ENCODE results near the gene MORN1.

MORN1 gene

DNA sequence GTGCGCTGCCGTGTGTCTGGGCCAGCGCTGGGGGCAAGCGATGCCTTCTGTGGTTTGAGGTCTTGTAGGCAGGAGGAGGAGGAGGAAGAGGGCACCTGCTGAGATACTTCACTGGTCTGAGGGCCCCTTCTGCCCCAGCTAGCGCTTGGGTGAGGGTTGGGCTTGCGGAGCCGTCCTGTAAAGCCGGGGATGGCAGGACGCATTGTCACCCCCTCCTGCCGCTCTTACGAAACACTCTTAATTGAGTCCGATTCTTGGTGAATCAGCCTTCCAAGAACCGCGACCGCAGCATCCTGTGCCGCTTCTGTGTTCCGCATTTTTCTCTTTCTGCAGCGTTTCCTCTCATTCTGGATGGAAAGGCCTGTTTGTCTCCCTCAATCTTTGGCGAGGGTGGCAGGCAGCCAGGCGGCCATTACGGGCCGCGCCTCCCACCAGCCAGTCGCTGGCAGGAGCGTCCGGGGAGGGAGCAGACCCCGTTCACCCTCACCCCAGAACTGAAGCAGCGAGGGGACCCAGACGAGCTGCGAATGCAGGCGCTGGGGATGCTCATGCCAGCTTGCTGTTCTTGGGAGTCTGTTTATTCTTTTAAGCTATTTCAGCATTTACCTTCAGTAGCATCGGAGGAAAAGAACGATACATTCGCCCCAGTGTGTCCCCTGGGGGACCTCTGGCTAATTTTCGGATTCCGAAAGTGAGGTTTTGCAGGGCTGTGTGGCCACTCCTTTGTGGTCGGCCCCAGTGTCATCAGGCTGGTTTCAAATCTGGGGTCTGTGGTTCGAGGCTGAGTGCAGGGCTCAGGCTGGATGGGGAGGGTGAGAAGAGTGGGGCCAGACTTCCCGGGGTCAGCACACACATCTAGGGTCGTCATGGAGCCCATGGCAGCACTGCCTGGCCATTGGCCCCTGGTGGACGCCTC is 100.5 kb downstream of the MORN1 start:
- H3K27ac ChIP-seq (replicated peaks; ENCODE audit: low read length), result peak overlapping the region; percentile 16
- H2BK5ac ChIP-seq (ENCODE audit: low read length), result peak overlapping the region; percentile 55

DNA sequence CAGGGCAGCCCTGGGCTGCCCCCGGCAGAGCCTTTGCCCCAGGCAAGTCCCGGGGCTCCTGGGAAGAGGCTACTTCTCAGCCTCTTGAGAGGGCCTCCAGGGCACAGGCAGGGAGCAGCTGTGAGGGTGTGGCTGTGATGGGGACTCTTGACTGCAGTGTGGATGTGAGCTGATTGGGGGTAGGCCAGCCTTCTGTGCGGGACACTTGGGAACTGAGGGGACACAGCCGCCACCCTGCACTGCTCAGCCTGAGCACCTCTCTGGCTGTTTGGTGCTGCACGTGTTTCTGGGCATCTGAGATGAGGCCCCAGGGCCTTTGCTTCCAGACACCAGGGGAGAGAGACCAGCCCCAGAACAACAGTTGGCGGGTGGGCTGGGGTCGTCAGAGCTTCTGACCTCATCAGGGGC is 101.2 kb downstream of the MORN1 start:
- H3K79me1 ChIP-seq (ENCODE audit: low read depth, low read length), result peaks cover 37% of the 10 kb centered on the region
- no peak overlapping the region for H2AFZ ChIP-seq (ENCODE audit: low read length)
- peak overlapping the region; percentile 24 for H2AK5ac ChIP-seq (ENCODE audit: low read depth, low read length)
- H3K23ac ChIP-seq (ENCODE audit: low read depth, low read length, poor library complexity), result no peak overlapping the region
- H4K8ac ChIP-seq (ENCODE audit: low read depth, low read length), result no peak overlapping the region
- peak overlapping the region; percentile 55 for H2BK5ac ChIP-seq (ENCODE audit: low read length)
- no peak overlapping the region for H3K4me2 ChIP-seq (ENCODE audit: insufficient read depth, low read length, poor library complexity, severe bottlenecking)
- no peak overlapping the region for H2BK12ac ChIP-seq (ENCODE audit: low read length)
- peak overlapping the region; percentile 16 for H3K18ac ChIP-seq (ENCODE audit: low read length)
- no peak overlapping the region for H3K4ac ChIP-seq (ENCODE audit: low read length)
- H4K91ac ChIP-seq (ENCODE audit: low read depth, low read length, poor library complexity), result no peak overlapping the region
- WGBS, 2 donors (ENCODE audit: extremely low coverage in 2 of 2, insufficient read length in 2 of 2, insufficient replicate concordance in 1 of 2), result no CpG with 5 or more reads among the region's 7 CpGs
- no peak overlapping the region for H3K9ac ChIP-seq (ENCODE audit: low read depth, low read length, poor library complexity)
- no peak overlapping the region for H2BK15ac ChIP-seq (ENCODE audit: low read length)
- H3K27me3 ChIP-seq (ENCODE audit: control insufficient read depth in 3 of 3, insufficient read depth in 3 of 3, low read depth in 1 of 3, low read length in 3 of 3), result no peaks in the 10 kb centered on the region
- H3K4me1 ChIP-seq (ENCODE audit: control insufficient read depth in 2 of 2, insufficient read depth in 1 of 2, low read depth in 1 of 2, low read length in 2 of 2), result peaks cover 5 to 25% of the 10 kb centered on the region in 2 donors
- H3K4me3 ChIP-seq (ENCODE audit: low read length in 2 of 2), result peak overlapping the region in 1 of 2 donors; percentile 17
- no peak overlapping the region for H2BK120ac ChIP-seq (ENCODE audit: low read depth, low read length)
- no peaks in the 10 kb centered on the region for H3K9me3 ChIP-seq (replicated peaks in 1 of 2; ENCODE audit: control insufficient read depth in 2 of 2, insufficient read depth in 1 of 2, low read depth in 1 of 2, low read length in 2 of 2)
- no peak overlapping the region for H3K14ac ChIP-seq (ENCODE audit: low read length)
- DNase-seq (ENCODE audit: low spot score), result no peak
- H3K36me3 ChIP-seq (replicated peaks in 1 of 2; ENCODE audit: control insufficient read depth in 2 of 2, insufficient read depth in 2 of 2, low read length in 2 of 2), result peaks cover 0 to 13% of the 10 kb centered on the region in 2 donors
- H3K27ac ChIP-seq (replicated peaks; ENCODE audit: low read length), result no peak overlapping the region

More for the DNA sequence above, 100.5 kb downstream of the MORN1 start:
- Histone ChIP-seq H2BK12ac (ENCODE audit: low read length) (no peak overlapping the region), H3K9ac (ENCODE audit: low read depth, low read length, poor library complexity) (peak overlapping the region; percentile 73), H3K18ac (ENCODE audit: low read length) (peak overlapping the region; percentile 67), H2AFZ (ENCODE audit: low read length) (no peak overlapping the region), H3K27me3 (ENCODE audit: control insufficient read depth in 3 of 3, insufficient read depth in 3 of 3, low read depth in 1 of 3, low read length in 3 of 3) (no peaks in the 10 kb centered on the region), H4K91ac (ENCODE audit: low read depth, low read length, poor library complexity) (no peak overlapping the region), H3K4me2 (ENCODE audit: insufficient read depth, low read length, poor library complexity, severe bottlenecking) (no peak overlapping the region), H3K23ac (ENCODE audit: low read depth, low read length, poor library complexity) (peak overlapping the region; percentile 16), H3K36me3 (replicated peaks in 1 of 2; ENCODE audit: control insufficient read depth in 2 of 2, insufficient read depth in 2 of 2, low read length in 2 of 2) (peaks cover 0 to 17% of the 10 kb centered on the region in 2 donors), H3K4me3 (ENCODE audit: low read length in 2 of 2) (no peak overlapping the region), H2BK120ac (ENCODE audit: low read depth, low read length) (no peak overlapping the region), H3K4ac (ENCODE audit: low read length) (no peak overlapping the region), H3K79me1 (ENCODE audit: low read depth, low read length) (peaks cover 37% of the 10 kb centered on the region), H2AK5ac (ENCODE audit: low read depth, low read length) (peak overlapping the region; percentile 24), H3K4me1 (ENCODE audit: control insufficient read depth in 2 of 2, insufficient read depth in 1 of 2, low read depth in 1 of 2, low read length in 2 of 2) (peaks cover 5 to 25% of the 10 kb centered on the region in 2 donors), H4K8ac (ENCODE audit: low read depth, low read length) (no peak overlapping the region), H3K9me3 (replicated peaks in 1 of 2; ENCODE audit: control insufficient read depth in 2 of 2, insufficient read depth in 1 of 2, low read depth in 1 of 2, low read length in 2 of 2) (no peaks in the 10 kb centered on the region), H3K14ac (ENCODE audit: low read length) (no peak overlapping the region), H2BK15ac (ENCODE audit: low read length) (no peak overlapping the region)
- no peak for DNase-seq (ENCODE audit: low spot score)
- no CpG with 5 or more reads among the region's 41 CpGs for WGBS, 2 donors (ENCODE audit: extremely low coverage in 2 of 2, insufficient read length in 2 of 2, insufficient replicate concordance in 1 of 2)

DNA sequence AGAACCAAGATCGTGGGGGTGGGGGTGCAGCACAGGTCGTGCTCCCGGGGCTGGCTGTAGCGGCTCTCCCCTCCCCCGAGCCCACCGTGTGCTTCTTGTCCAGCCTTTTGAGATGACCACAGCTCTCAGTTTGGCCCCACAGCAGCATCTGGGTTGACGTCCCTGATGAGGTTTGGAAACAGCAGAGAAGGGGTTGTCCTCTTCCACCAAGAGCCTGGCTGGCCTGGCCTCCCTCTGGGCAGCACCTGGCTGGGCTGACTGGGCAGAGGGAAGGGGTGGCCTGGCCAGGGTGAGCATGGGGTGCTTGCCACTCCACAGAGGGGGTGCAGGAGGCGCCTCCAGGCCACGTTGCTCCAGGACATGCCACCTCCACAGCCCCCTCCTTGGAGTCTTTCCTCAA is 101.7 kb downstream of the MORN1 start:
- H3K14ac ChIP-seq (ENCODE audit: low read length), result no peak overlapping the region
- DNase-seq (ENCODE audit: low spot score), result no peak
- peak overlapping the region; percentile 82 for H3K18ac ChIP-seq (ENCODE audit: low read length)
- peak overlapping the region; percentile 53 for H3K9ac ChIP-seq (ENCODE audit: low read depth, low read length, poor library complexity)
- no peak overlapping the region for H3K4me2 ChIP-seq (ENCODE audit: insufficient read depth, low read length, poor library complexity, severe bottlenecking)
- no peaks in the 10 kb centered on the region for H3K27me3 ChIP-seq (ENCODE audit: control insufficient read depth in 3 of 3, insufficient read depth in 3 of 3, low read depth in 1 of 3, low read length in 3 of 3)
- H2BK5ac ChIP-seq (ENCODE audit: low read length), result no peak overlapping the region
- H2BK120ac ChIP-seq (ENCODE audit: low read depth, low read length), result no peak overlapping the region
- no peak overlapping the region for H2BK15ac ChIP-seq (ENCODE audit: low read length)
- peaks cover 5 to 25% of the 10 kb centered on the region in 2 donors for H3K4me1 ChIP-seq (ENCODE audit: control insufficient read depth in 2 of 2, insufficient read depth in 1 of 2, low read depth in 1 of 2, low read length in 2 of 2)
- H4K91ac ChIP-seq (ENCODE audit: low read depth, low read length, poor library complexity), result no peak overlapping the region
- H2BK12ac ChIP-seq (ENCODE audit: low read length), result peak overlapping the region; percentile 82
- H3K23ac ChIP-seq (ENCODE audit: low read depth, low read length, poor library complexity), result no peak overlapping the region
- peaks cover 0 to 15% of the 10 kb centered on the region in 2 donors for H3K36me3 ChIP-seq (replicated peaks in 1 of 2; ENCODE audit: control insufficient read depth in 2 of 2, insufficient read depth in 2 of 2, low read length in 2 of 2)
- WGBS, 2 donors (ENCODE audit: extremely low coverage in 2 of 2, insufficient read length in 2 of 2, insufficient replicate concordance in 1 of 2), result no CpG with 5 or more reads among the region's 9 CpGs
- H3K4ac ChIP-seq (ENCODE audit: low read length), result no peak overlapping the region
- H2AK5ac ChIP-seq (ENCODE audit: low read depth, low read length), result no peak overlapping the region
- H3K27ac ChIP-seq (replicated peaks; ENCODE audit: low read length), result no peak overlapping the region
- H3K4me3 ChIP-seq (ENCODE audit: low read length in 2 of 2), result no peak overlapping the region
- peaks cover 33% of the 10 kb centered on the region for H3K79me1 ChIP-seq (ENCODE audit: low read depth, low read length)
- no peak overlapping the region for H4K8ac ChIP-seq (ENCODE audit: low read depth, low read length)
- H3K9me3 ChIP-seq (replicated peaks in 1 of 2; ENCODE audit: control insufficient read depth in 2 of 2, insufficient read depth in 1 of 2, low read depth in 1 of 2, low read length in 2 of 2), result no peaks in the 10 kb centered on the region
- no peak overlapping the region for H2AFZ ChIP-seq (ENCODE audit: low read length)

DNA sequence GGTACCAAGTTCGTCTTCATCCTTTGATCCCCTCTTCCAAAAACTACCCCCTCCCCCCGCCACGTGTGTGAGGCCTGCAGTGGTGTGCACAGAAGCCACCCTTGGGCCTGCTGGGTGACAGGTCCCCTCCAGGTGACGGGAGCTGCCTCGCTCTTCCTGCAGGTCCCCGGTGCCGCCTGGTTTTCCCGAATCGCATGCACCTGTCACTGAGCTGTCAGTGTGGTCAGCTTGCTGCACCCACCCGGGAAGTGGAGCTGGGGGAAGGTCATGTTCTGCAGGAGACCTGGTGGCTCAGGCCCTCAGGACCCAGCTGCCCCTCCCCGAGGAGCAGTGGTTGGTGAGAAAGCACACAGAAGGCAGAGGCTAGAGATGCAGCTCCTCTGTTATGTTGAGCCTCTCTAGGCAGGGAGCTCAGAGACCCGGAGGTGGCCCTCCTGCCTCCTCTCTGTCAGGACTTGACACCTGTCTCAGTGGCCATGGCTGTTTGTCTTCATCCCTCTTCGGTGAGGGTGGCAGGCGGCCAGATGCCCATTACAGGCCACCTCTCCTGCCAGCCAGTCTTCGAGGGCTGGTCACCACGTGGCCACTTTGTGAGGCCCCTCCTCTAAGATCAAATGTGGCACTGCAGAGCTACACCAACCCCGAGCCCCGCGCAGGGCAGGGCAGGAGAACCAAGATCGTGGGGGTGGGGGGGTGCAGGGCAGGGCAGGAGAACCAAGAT is 102.4 kb downstream of the MORN1 start:
- Histone ChIP-seq H2AFZ (ENCODE audit: low read length) (no peak overlapping the region), H3K4me2 (ENCODE audit: insufficient read depth, low read length, poor library complexity, severe bottlenecking) (no peak overlapping the region), H3K4ac (ENCODE audit: low read length) (no peak overlapping the region), H2BK15ac (ENCODE audit: low read length) (peak overlapping the region; percentile 4), H2BK12ac (ENCODE audit: low read length) (no peak overlapping the region), H3K27me3 (ENCODE audit: control insufficient read depth in 3 of 3, insufficient read depth in 3 of 3, low read depth in 1 of 3, low read length in 3 of 3) (no peaks in the 10 kb centered on the region), H3K79me1 (ENCODE audit: low read depth, low read length) (peaks cover 30% of the 10 kb centered on the region), H3K4me1 (ENCODE audit: control insufficient read depth in 2 of 2, insufficient read depth in 1 of 2, low read depth in 1 of 2, low read length in 2 of 2) (peaks cover 5 to 28% of the 10 kb centered on the region in 2 donors), H3K14ac (ENCODE audit: low read length) (no peak overlapping the region), H2AK5ac (ENCODE audit: low read depth, low read length) (peak overlapping the region; percentile 60), H4K91ac (ENCODE audit: low read depth, low read length, poor library complexity) (no peak overlapping the region), H3K4me3 (ENCODE audit: low read length in 2 of 2) (no peak overlapping the region), H3K18ac (ENCODE audit: low read length) (peak overlapping the region; percentile 72), H3K23ac (ENCODE audit: low read depth, low read length, poor library complexity) (peak overlapping the region; percentile 55), H2BK5ac (ENCODE audit: low read length) (no peak overlapping the region), H3K27ac (replicated peaks; ENCODE audit: low read length) (no peak overlapping the region), H3K36me3 (replicated peaks in 1 of 2; ENCODE audit: control insufficient read depth in 2 of 2, insufficient read depth in 2 of 2, low read length in 2 of 2) (peaks cover 0 to 19% of the 10 kb centered on the region in 2 donors), H4K8ac (ENCODE audit: low read depth, low read length) (no peak overlapping the region), H2BK120ac (ENCODE audit: low read depth, low read length) (no peak overlapping the region), H3K9ac (ENCODE audit: low read depth, low read length, poor library complexity) (peak overlapping the region; percentile 44), H3K9me3 (replicated peaks in 1 of 2; ENCODE audit: control insufficient read depth in 2 of 2, insufficient read depth in 1 of 2, low read depth in 1 of 2, low read length in 2 of 2) (no peaks in the 10 kb centered on the region)
- DNase-seq (ENCODE audit: low spot score), result no peak
- no CpG with 5 or more reads among the region's 20 CpGs for WGBS, 2 donors (ENCODE audit: extremely low coverage in 2 of 2, insufficient read length in 2 of 2, insufficient replicate concordance in 1 of 2)
